Fibroblast of skin of scalp (primary cell): ENCODE data around the gene FOXP1.
A peak's percentile ranks its signal among the peaks of the same experiment; 100 is the strongest.

Source experiments
- DNase-seq: peaks from one replicate; pipeline ENCODE4 v3.0.0-alpha.2; 2013

The FOXP1 gene

GRCh38 chr3:71067977-71068654 is 515.4 kb downstream of the FOXP1 start:
- no peak for DNase-seq

GRCh38 chr3:71066849-71067261 is 516.7 kb downstream of the FOXP1 start:
- peak; percentile 55 for DNase-seq

GRCh38 chr3:71066356-71066755 is 517.2 kb downstream of the FOXP1 start:
- DNase-seq: no peak

GRCh38 chr3:71065764-71066013 is 517.8 kb downstream of the FOXP1 start:
- DNase-seq: no peak

GRCh38 chr3:71064956-71065763 is 518.4 kb downstream of the FOXP1 start:
- peak; percentile 44 for DNase-seq

GRCh38 chr3:71064291-71064955 is 519.1 kb downstream of the FOXP1 start:
- DNase-seq: peak; percentile 77

- DNase-seq: peak; percentile 35
These were observed 519.7 kb downstream of the FOXP1 start for GRCh38 chr3:71063773-71064290.

- peak; percentile 37 for DNase-seq
These were observed 520.4 kb downstream of the FOXP1 start for GRCh38 chr3:71062952-71063772.

GRCh38 chr3:71062037-71062932 is 521.2 kb downstream of the FOXP1 start:
- peak; percentile 49 for DNase-seq

- no peak for DNase-seq
These were observed 521.9 kb downstream of the FOXP1 start for GRCh38 chr3:71061581-71061980.

- no peak for DNase-seq
These were observed 522.5 kb downstream of the FOXP1 start for GRCh38 chr3:71061037-71061436.

- no peak for DNase-seq
These were observed 523.0 kb downstream of the FOXP1 start for GRCh38 chr3:71060536-71060935.

GRCh38 chr3:71057526-71057894 is 526.0 kb downstream of the FOXP1 start:
- DNase-seq: peak; percentile 41

GRCh38 chr3:71056327-71056726 is 527.2 kb downstream of the FOXP1 start:
- peak; percentile 47 for DNase-seq

GRCh38 chr3:71055257-71056001 is 528.1 kb downstream of the FOXP1 start:
- peak; percentile 72 for DNase-seq

GRCh38 chr3:71054312-71054711 is 529.2 kb downstream of the FOXP1 start:
- no peak for DNase-seq

- no peak for DNase-seq
These were observed 530.0 kb downstream of the FOXP1 start for GRCh38 chr3:71053495-71053894.

- no peak for DNase-seq
These were observed 530.8 kb downstream of the FOXP1 start for GRCh38 chr3:71052716-71053115.

- DNase-seq: peak; percentile 62
These were observed 531.4 kb downstream of the FOXP1 start for GRCh38 chr3:71051893-71052687.

GRCh38 chr3:71051259-71051595 is 532.3 kb downstream of the FOXP1 start:
- no peak for DNase-seq
